ENCODE measurements around the gene ENG. TPM values are rescaled to one million over a fixed set of nuclear protein-coding genes. Genes with fewer than 3 reads are reported as not detected.

Gene ENG
- total RNA-seq, 4 donors from 2014 or later: 14.0 to 256 (median 50.3) TPM

- TF ChIP-seq CTCF (IDR thresholded peaks at IDR 0.05): no peak
- Histone ChIP-seq H3K27me3 (no peaks in the 10 kb centered on the region), H3K9me3 (no peaks in the 10 kb centered on the region), H3K4me3 (no peak overlapping the region), H3K27ac (peak overlapping the region; percentile 12 to 35), H3K4me1 (peaks cover 0 to 8% of the 10 kb centered on the region in 2 donors), H3K36me3 (no peaks in the 10 kb centered on the region)
- intact Hi-C loops (cut with DNase I; ENCODE audit: low total_unique reads): no loop called here
- DNase-seq: no peak
These were observed 45.4 kb downstream of the ENG start for GRCh38 chr9:127809002-127809539.

DNA sequence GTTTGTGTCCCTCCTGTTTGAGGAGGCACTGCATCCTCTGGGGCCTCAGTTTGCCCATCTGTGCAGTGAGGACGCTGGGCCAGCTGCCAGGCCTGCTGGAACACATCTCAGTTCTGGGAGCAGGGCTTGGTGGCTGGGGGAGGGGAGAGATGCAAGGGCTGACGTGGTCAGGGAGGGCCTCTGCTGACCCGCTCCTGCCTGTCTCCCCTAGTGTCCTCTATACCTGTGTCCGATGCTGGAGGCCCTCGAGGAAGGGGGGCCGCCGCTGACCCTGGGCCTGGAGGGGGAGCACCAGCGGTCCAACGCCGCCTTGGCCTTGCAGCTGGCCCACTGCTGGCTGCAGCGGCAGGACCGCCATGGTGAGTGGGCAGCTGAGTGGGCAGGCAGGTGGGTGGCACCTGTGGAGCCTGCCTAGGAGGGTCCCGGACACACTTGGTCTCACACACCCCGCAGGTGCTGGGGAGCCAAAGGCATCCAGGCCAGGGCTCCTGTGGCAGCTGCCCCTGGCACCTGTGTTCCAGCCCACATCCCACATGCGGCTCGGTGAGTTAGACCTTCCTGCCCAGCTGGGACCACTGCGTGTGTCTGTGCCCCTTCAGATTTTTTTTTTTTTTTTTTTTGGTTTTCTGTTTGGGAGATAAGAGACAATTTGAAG, 46.0 kb downstream of the ENG start:
- no peaks in the 10 kb centered on the region for H3K36me3 ChIP-seq

DNA sequence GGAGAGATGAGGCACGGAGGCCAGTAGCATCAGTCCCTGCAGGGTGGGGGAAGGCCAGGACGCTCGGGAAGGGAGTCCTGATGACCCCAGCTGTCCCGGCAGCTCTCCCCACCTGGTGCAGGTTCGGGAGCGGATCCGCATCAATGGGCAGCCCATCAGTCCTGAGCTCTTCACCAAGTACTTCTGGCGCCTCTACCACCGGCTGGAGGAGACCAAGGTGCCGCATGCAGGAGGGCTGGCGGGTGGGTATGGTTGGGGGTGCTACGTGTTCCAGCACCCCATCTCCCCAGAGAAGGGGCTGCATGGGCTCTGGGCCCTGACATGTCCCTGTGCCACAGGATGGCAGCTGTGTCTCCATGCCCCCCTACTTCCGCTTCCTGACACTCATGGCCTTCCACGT, 47.6 kb downstream of the ENG start:
- no peaks in the 10 kb centered on the region for H3K27me3 ChIP-seq
- DNase-seq: no peak
- TF ChIP-seq POLR2A (IDR thresholded peaks at IDR 0.05) (no peak), CTCF (IDR thresholded peaks at IDR 0.05) (no peak)
- intact Hi-C loops (cut with DNase I; ENCODE audit: low total_unique reads): no loop called here
- H3K4me3 ChIP-seq: no peak overlapping the region
- H3K27ac ChIP-seq: no peak overlapping the region
- H3K9me3 ChIP-seq: no peaks in the 10 kb centered on the region
- H3K36me3 ChIP-seq: no peaks in the 10 kb centered on the region
- peaks cover 0 to 16% of the 10 kb centered on the region in 2 donors for H3K4me1 ChIP-seq

More for the DNA sequence above, 46.0 kb downstream of the ENG start:
- Histone ChIP-seq H3K27me3 (no peaks in the 10 kb centered on the region), H3K9me3 (no peaks in the 10 kb centered on the region), H3K4me1 (peaks cover 0 to 13% of the 10 kb centered on the region in 2 donors), H3K27ac (no peak overlapping the region), H3K4me3 (no peak overlapping the region)
- TF ChIP-seq POLR2A (IDR thresholded peaks at IDR 0.05) (no peak), CTCF (IDR thresholded peaks at IDR 0.05) (no peak)
- no peak for DNase-seq
- intact Hi-C loops (cut with DNase I; ENCODE audit: low total_unique reads): no loop called here

GRCh38 chr9:127805620-127806019, 48.8 kb downstream of the ENG start:
- intact Hi-C loops (cut with DNase I; ENCODE audit: low total_unique reads): no loop called here
- Histone ChIP-seq H3K27me3 (no peaks in the 10 kb centered on the region), H3K36me3 (no peaks in the 10 kb centered on the region), H3K4me3 (no peak overlapping the region), H3K27ac (no peak overlapping the region), H3K4me1 (peaks cover 0 to 16% of the 10 kb centered on the region in 2 donors), H3K9me3 (no peaks in the 10 kb centered on the region)
- no peak for DNase-seq
- TF ChIP-seq CTCF (IDR thresholded peaks at IDR 0.05) (no peak), POLR2A (IDR thresholded peaks at IDR 0.05) (no peak)

DNA sequence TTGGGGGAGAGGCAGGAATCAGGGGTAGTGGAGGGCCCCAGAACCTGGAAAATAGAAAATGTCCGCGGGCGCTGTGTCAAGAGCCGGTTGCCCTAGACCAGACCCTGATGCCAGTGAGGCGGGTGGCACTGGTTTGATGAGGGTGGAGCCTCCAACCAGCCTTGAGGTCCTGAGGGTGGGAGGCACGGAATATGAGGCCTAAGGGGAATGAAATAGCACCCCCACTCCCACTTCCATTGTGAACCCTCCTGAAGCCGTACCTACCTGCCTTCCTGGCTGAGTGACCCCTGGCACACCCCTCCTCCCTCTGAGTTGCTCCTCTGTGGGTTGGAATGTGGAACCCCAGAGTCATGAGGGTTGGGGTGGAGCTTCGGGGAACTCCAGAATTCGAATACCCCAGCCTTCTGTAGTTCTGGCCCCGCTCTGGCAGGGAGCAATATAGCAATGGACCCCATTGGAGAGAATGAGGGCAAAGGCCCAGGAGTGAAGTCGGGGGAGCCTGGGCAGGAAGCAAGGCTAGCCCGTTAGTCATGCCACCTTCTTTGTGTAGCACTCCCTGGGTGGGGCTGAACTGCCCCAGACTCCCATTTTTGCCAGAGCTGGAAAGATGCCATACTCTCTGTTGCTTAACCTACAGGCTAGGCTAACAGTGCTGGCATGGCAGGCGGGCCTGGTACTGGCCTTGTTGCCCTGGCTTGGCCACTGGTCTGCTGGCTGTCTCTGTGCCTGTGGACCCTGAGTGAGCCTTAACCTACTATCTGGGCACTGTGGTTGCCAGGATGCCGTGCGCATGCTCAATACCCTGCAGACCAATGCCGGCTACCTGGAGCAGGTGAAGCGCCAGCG, 50.7 kb downstream of the ENG start:
- Histone ChIP-seq H3K4me1 (peaks cover 0 to 13% of the 10 kb centered on the region in 2 donors), H3K4me3 (peak overlapping the region; percentile 67 to 82), H3K36me3 (no peaks in the 10 kb centered on the region), H3K27ac (peak overlapping the region; percentile 93 to 94), H3K9me3 (no peaks in the 10 kb centered on the region), H3K27me3 (no peaks in the 10 kb centered on the region)
- intact Hi-C loops (cut with DNase I; ENCODE audit: low total_unique reads): no loop called here
- no peak for DNase-seq
- TF ChIP-seq POLR2A (IDR thresholded peaks at IDR 0.05): no peak
- no peak for TF ChIP-seq CTCF (IDR thresholded peaks at IDR 0.05)
